BLaER1 treated with 17β-estradiol and CSF1 and Interleukin-3, amounts not matched to agents 10 nM and 100 nM (cell line): ENCODE data around the gene ELMOD1.
"Not testable (repeated sequence)": the region's sequence is repeated elsewhere in the genome, so short reads cannot be mapped to it uniquely, and the experiment has no call there.

Source experiments
- H3K27ac ChIP-seq, 11 experiments: shearing (Covaris generic); formaldehyde crosslinking; 2 replicates each; pipeline ENCODE4 v1.8.1; 2022
- H3K27me3 ChIP-seq, 11 experiments: shearing (Covaris generic); formaldehyde crosslinking; 2 replicates each; pipeline ENCODE4 v1.8.1; 2022
- H3K36me3 ChIP-seq, 11 experiments: shearing (Covaris generic); formaldehyde crosslinking; 2 replicates each; pipeline ENCODE4 v1.8.1; 2022
- H3K4me1 ChIP-seq, 10 experiments: shearing (Covaris generic); formaldehyde crosslinking; 2 replicates each; pipeline ENCODE4 v1.8.1; 2022
- H3K4me2 ChIP-seq, 11 experiments: shearing (Covaris generic); formaldehyde crosslinking; 2 replicates each; pipeline ENCODE4 v1.8.1; 2022
- H3K4me3 ChIP-seq, 10 experiments: shearing (Covaris generic); formaldehyde crosslinking; 2 replicates each; pipeline ENCODE4 v1.8.1; 2022
- H3K9ac ChIP-seq, 11 experiments: shearing (Covaris generic); formaldehyde crosslinking; 2 replicates each; pipeline ENCODE4 v1.8.1; 2022
- H3K9me3 ChIP-seq, 11 experiments: shearing (Covaris generic); formaldehyde crosslinking; replicated peaks in 1 of 11; 2 replicates each; pipeline ENCODE4 v1.8.1; 2022
- H4K20me1 ChIP-seq, 11 experiments: shearing (Covaris generic); formaldehyde crosslinking; 2 replicates each; pipeline ENCODE4 v1.8.1; 2022
- Cebpa-rat ChIP-seq, 11 experiments: shearing (Covaris generic); IDR thresholded peaks; 2 replicates each; pipeline ENCODE4 v1.8.1; 2022

The ELMOD1 gene

GRCh38 chr11:107577346-107577711 lies 13.6 kb upstream of the ELMOD1 start:
- Histone ChIP-seq H3K27ac (no peak overlapping the region), H3K4me1 (no peaks in the 10 kb centered on the region), H3K9me3 (no peaks in the 10 kb centered on the region)

GRCh38 chr11:107579169-107579568 lies 11.8 kb upstream of the ELMOD1 start:
- H3K4me3 ChIP-seq, H3K9ac ChIP-seq, H3K9me3 ChIP-seq, H3K27me3 ChIP-seq, H4K20me1 ChIP-seq, H3K27ac ChIP-seq, H3K36me3 ChIP-seq, H3K4me1 ChIP-seq, H3K4me2 ChIP-seq: not testable (repeated sequence)

More at GRCh38 chr11:107577346-107577711, 13.6 kb upstream of the ELMOD1 start:
- no peak overlapping the region for H3K9ac ChIP-seq
- H3K4me3 ChIP-seq: no peak overlapping the region
- no peaks in the 10 kb centered on the region for H3K27me3 ChIP-seq
- TF ChIP-seq Cebpa-rat (IDR thresholded peaks at IDR 0.05): no peak
- H4K20me1 ChIP-seq: no peaks in the 10 kb centered on the region
- H3K4me2 ChIP-seq: no peak overlapping the region
- H3K36me3 ChIP-seq: no peaks in the 10 kb centered on the region

GRCh38 chr11:107581147-107581546 lies 9.8 kb upstream of the ELMOD1 start:
- no peaks in the 10 kb centered on the region for H3K4me1 ChIP-seq
- no peak overlapping the region for H3K4me3 ChIP-seq
- H3K27me3 ChIP-seq: no peaks in the 10 kb centered on the region
- no peak for TF ChIP-seq Cebpa-rat (IDR thresholded peaks at IDR 0.05)
- H3K9ac ChIP-seq: no peak overlapping the region
- no peaks in the 10 kb centered on the region for H3K36me3 ChIP-seq
- no peak overlapping the region for H3K4me2 ChIP-seq
- no peaks in the 10 kb centered on the region for H4K20me1 ChIP-seq
- H3K27ac ChIP-seq: no peak overlapping the region
- no peaks in the 10 kb centered on the region for H3K9me3 ChIP-seq

- H4K20me1 ChIP-seq: no peaks in the 10 kb centered on the region
- no peaks in the 10 kb centered on the region; a peak in 1 of 22 replicates for H3K27me3 ChIP-seq
- H3K9me3 ChIP-seq: no peaks in the 10 kb centered on the region
- H3K4me2 ChIP-seq: no peak overlapping the region
- H3K4me3 ChIP-seq: no peak overlapping the region
- H3K27ac ChIP-seq: no peak overlapping the region
- TF ChIP-seq Cebpa-rat (IDR thresholded peaks at IDR 0.05): no peak
- H3K4me1 ChIP-seq: no peaks in the 10 kb centered on the region
- no peak overlapping the region for H3K9ac ChIP-seq
- no peaks in the 10 kb centered on the region for H3K36me3 ChIP-seq
These were observed 7.2 kb upstream of the ELMOD1 start for GRCh38 chr11:107583629-107584195.

- Histone ChIP-seq H3K9ac (no peak overlapping the region), H3K27me3 (peaks cover 28 to 34% (median 30%) of the 10 kb centered on the region in 11 experiments), H4K20me1 (no peaks in the 10 kb centered on the region), H3K4me1 (peaks cover 0 to 13% (median 9%) of the 10 kb centered on the region in 10 experiments; a peak in 13 of 20 replicates), H3K4me2 (no peak overlapping the region), H3K9me3 (no peaks in the 10 kb centered on the region), H3K27ac (no peak overlapping the region), H3K4me3 (no peak overlapping the region), H3K36me3 (no peaks in the 10 kb centered on the region)
- TF ChIP-seq Cebpa-rat (IDR thresholded peaks at IDR 0.05): no peak
These were observed 3.5 kb upstream of the ELMOD1 start for GRCh38 chr11:107587306-107587979.

GRCh38 chr11:107591378-107592230 lies 657 bp downstream of the ELMOD1 start:
- Histone ChIP-seq H3K27me3 (peaks cover 34 to 39% (median 36%) of the 10 kb centered on the region in 11 experiments), H3K9me3 (no peaks in the 10 kb centered on the region), H3K27ac (0 out of 22 replicates have a peak overlapping the region, but pooled peaks of 2 of the 11 experiments have one; percentile 12 to 24), H3K36me3 (no peaks in the 10 kb centered on the region), H3K4me2 (peak overlapping the region; percentile 90 to 100 (median 98)), H3K4me3 (peak overlapping the region; percentile 61 to 79 (median 70)), H3K9ac (peak overlapping the region; percentile 51 to 74 (median 62); a peak in 21 of 22 replicates), H3K4me1 (peaks cover 0 to 13% (median 9%) of the 10 kb centered on the region in 10 experiments; a peak in 13 of 20 replicates), H4K20me1 (no peaks in the 10 kb centered on the region)
- no peak for TF ChIP-seq Cebpa-rat (IDR thresholded peaks at IDR 0.05)

- H3K4me3 ChIP-seq: no peak overlapping the region
- peaks cover 0 to 13% (median 9%) of the 10 kb centered on the region in 10 experiments; a peak in 13 of 20 replicates for H3K4me1 ChIP-seq
- H3K27ac ChIP-seq: no peak overlapping the region
- H4K20me1 ChIP-seq: no peaks in the 10 kb centered on the region
- H3K27me3 ChIP-seq: peaks cover 34 to 39% (median 36%) of the 10 kb centered on the region in 11 experiments
- TF ChIP-seq Cebpa-rat (IDR thresholded peaks at IDR 0.05): no peak
- H3K9me3 ChIP-seq: no peaks in the 10 kb centered on the region
- no peak overlapping the region for H3K4me2 ChIP-seq
- no peak overlapping the region for H3K9ac ChIP-seq
- no peaks in the 10 kb centered on the region for H3K36me3 ChIP-seq
These were observed 1.3 kb downstream of the ELMOD1 start for GRCh38 chr11:107592231-107592590.

- no peak for TF ChIP-seq Cebpa-rat (IDR thresholded peaks at IDR 0.05)
- peaks cover 0 to 13% (median 9%) of the 10 kb centered on the region in 10 experiments; a peak in 13 of 20 replicates for H3K4me1 ChIP-seq
These were observed 1.9 kb downstream of the ELMOD1 start for GRCh38 chr11:107592813-107593212.

GRCh38 chr11:107593951-107594350 lies 3.0 kb downstream of the ELMOD1 start:
- Histone ChIP-seq H3K9me3 (no peaks in the 10 kb centered on the region), H3K4me2 (no peak overlapping the region), H3K4me1 (peaks cover 0 to 13% (median 9%) of the 10 kb centered on the region in 10 experiments; a peak in 13 of 20 replicates), H3K27ac (no peak overlapping the region), H3K27me3 (peaks cover 34 to 39% (median 36%) of the 10 kb centered on the region in 11 experiments), H3K36me3 (no peaks in the 10 kb centered on the region), H3K4me3 (no peak overlapping the region), H3K9ac (no peak overlapping the region), H4K20me1 (no peaks in the 10 kb centered on the region)
- no peak for TF ChIP-seq Cebpa-rat (IDR thresholded peaks at IDR 0.05)

More at GRCh38 chr11:107592813-107593212, 1.9 kb downstream of the ELMOD1 start:
- H3K9ac ChIP-seq: no peak overlapping the region
- no peak overlapping the region for H3K4me3 ChIP-seq
- no peak overlapping the region for H3K4me2 ChIP-seq
- H3K27me3 ChIP-seq: peaks cover 34 to 39% (median 36%) of the 10 kb centered on the region in 11 experiments
- H3K9me3 ChIP-seq: no peaks in the 10 kb centered on the region
- H4K20me1 ChIP-seq: no peaks in the 10 kb centered on the region
- H3K27ac ChIP-seq: no peak overlapping the region
- H3K36me3 ChIP-seq: no peaks in the 10 kb centered on the region
